NCI-H526 (cell line): ENCODE data around the gene SYT5.
"Not testable (repeated sequence)": the region's sequence is repeated elsewhere in the genome, so short reads cannot be mapped to it uniquely, and the experiment has no call there.

Experiments
- DNase-seq, 2 experiments: peaks; one replicate each; lab custom pipeline; 2025; lab: John Stamatoyannopoulos, UW

SYT5 gene

DNA sequence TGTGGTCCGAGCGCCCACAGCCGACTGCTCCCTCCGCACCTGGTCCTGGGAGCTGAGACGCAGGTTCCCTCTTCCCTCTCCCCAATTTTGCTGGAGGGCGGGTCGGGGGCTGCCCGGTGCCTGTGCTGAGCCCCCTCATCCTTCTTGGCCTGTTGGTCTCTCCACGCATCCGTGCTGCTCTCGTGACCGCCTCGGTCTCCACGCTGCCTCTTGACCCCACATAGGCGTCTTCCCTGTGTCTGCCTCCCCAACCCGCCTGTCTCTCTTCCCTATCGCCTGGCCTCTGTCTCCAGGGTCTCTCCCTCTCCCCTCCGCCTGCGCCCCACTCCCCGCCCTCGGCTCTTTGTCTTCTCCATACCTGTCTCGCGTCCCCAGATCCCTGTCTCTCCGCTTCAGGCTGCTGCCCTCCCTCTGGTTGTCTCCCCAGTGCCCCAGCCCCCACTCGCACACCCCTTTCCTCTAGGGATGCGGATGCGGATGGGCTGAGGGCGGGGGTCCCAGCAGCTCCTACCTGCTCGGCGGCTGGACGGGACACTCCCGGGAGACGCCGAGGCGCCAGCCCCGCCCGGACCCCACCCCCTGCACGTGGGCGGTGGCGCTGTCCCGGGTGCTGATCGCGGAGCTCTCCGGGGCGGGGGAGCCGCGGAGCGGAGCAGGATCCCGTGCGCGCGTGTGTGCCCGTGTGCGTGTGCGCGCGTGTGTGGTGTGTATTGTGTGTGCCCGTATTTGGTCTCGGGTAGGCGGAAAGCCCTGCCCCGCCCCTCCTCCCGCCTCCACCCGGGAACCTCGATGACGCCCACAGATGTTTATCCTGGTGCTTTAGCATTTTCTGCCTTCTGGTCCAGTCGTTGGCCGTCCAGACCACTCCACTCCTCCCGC is at the start of gene SYT5:
TSS of gene SYT5 (minus strand) at position 684 of the 879 bp plus-strand sequence. CDS start 1,248 bp downstream, outside the sequence.
- DNase-seq, result peak in 1 of 2 experiments; percentile 58

DNA sequence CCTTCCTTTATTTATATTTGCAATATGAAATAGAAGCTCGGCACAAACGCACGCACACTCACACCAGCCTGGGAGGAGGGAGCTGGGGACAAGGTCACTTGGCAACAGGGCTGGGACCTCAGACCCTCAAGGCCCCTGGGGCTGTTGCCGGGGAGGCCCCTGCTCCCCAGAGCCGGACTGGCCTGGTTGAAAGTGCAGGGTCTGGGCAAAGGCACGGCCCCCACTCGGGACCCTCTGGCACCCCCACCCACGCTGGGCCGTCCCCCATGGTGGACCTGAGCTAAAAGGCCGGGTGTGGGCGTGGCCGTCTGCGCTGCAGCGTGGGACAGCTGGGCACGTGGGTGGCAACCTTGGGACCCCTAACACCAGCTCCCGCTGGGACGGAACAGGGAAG is 49.7 kb upstream of the SYT5 start:
- no peak for DNase-seq

DNA sequence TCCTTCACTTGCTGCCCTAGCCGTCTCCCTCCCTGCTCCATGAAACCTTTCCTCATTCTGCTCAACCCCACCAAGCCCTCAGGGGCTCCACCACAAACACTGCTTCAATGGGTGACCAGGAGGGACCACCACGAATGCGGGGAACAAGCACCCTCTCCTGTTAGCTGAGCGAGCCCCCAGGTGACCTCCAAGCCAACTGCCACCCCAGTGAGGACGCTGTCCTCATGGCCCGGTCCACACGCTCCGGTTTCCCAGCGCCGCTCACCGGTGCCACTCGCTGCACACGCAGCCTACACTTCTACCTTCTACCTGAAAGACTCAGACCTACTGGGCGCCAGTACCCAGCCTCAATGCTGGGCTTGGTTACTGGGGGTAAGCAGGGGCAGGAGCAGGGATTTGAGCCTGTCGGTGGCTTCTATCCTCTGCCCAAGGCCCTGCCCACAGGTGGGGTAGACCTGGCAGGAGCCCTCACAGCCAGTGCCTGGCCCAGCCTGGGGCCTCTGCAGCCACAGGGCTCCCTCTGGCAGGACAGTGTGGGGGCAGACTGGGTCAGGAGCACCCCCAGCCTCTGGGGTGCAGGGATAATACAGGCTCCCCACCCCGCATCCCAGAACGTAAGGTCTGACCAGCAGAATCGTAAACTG is 49.2 kb upstream of the SYT5 start:
- DNase-seq, result no peak

DNA sequence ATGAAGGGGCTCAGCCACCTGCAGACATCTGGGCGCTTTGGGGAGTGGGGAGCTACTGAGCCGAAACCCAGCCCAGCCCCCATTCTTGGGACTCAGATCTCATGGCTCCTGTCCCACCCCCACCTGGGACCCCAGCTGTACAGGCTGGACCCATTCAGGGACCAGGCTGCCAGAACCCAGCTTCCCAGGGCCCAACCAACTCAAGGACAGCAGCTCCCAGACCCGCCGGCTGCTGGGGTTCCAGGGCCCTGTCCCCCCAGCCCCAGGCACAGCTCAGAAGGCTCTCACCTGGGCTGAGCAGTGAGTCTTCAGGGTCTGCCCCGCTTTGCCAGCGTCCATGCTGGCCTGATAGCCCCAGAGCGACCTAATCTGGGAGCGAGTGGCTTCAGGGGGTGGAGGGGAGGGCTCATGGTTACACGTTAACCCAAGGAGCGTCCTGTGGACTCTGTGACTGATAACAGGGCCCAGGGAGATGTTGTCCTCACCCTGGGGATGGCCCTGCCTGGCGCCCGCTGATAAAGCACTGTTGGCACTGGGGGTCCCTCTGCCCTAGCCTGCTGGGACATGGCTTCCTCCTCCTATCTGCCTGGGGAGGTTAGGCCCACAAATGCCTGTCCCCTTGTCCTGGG is 48.4 kb upstream of the SYT5 start, which contains the start of gene TMEM86B:
TSS of gene TMEM86B (minus strand) at position 361 of the 629 bp plus-strand sequence. CDS start at position 339, 22 bp downstream.
- no peak for DNase-seq

DNA sequence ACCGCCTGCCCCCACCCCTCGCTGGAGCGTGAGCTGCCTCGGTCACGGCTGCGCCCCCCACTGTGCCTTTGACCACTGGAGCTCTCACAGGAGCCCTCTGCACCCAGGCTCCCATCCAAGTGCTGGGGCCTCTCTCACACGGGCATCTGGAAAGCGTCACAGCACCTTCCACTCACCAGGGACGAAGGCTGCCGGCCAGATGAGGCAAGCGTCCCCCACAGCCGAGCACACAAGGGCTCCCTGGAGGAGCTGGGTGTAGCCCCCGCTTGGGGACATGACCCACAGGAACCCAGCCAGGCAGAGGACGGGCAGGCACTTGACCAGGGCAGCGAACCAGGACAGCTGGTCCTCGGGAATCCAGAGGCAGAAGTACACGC is 47.9 kb upstream of the SYT5 start:
- no peak for DNase-seq

DNA sequence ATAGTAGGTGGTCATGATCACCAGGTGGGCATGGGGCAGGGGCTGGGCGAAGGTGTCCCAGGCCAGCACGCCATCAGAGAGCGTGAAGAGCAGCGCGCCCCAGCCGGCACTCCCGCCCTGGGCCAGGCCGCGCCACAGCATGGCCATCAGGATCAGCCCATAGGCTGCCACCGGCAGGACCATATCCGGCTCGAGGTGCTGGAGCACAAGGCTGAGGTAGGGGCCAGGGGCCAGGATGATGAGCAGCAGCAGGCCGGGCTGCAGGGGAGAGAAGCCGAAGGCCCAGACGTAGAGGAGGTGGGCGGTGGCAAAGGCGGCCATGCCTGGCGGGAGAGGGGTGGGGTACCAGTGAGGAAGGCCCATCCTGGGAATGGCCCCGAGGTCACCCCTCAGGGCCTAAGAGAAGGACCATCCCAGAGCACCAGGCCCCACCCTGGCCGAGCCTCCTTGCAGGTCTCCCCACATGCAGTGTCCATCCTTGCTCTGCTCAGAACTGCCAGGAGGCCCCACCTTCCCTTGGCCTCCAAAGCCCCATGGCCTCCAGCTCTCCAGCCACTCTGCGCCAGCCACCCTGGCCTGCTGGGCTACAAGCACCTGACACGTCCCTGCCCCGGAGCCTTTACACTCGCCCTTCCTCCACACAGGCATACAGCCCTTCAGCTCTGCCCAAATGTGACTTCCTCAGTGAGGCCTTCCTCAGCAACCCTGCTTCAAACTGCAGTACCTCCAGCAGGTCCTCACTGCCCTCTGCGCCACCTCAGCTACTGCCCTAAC is 47.3 kb upstream of the SYT5 start:
- DNase-seq, result no peak

DNA sequence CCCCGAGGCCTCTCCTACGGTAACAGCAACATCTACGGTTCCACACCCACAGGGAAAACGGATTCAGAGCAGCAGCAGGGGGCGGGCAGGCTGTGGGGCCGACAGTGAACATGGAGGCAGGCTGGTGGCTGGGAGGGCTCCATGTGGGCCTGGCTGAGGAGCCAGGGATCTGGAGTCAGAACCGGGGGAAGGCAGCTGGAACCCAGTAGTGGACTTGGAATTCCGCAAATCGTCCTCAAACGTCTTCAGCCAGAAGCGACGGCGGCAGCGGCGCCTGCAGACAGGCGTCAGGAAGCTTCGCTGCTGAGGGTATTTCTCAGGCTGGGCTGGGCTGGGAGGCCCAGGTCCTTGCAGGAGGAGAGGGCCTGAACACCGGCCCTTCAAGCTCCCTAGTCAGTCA is 46.7 kb upstream of the SYT5 start:
- DNase-seq, result no peak

DNA sequence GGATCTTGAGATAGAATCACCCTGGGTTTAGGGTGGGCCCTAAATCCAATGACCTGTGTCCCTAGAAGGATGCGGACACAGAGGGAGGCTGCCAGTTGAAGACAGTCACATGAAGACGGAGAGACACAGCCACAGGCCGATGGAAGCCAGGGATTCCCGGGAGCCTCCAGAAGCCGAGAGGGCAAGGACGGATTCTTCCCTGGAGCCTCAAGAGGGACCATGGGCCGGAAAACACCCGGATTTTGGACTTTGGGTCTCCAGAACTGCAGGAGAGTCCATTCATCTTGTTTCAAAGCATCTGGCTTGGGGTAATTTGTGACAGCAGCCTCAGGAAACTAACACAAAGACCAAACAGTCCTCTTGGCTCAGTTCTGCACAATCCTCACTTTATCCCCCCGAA is 46.2 kb upstream of the SYT5 start:
- no peak for DNase-seq

DNA sequence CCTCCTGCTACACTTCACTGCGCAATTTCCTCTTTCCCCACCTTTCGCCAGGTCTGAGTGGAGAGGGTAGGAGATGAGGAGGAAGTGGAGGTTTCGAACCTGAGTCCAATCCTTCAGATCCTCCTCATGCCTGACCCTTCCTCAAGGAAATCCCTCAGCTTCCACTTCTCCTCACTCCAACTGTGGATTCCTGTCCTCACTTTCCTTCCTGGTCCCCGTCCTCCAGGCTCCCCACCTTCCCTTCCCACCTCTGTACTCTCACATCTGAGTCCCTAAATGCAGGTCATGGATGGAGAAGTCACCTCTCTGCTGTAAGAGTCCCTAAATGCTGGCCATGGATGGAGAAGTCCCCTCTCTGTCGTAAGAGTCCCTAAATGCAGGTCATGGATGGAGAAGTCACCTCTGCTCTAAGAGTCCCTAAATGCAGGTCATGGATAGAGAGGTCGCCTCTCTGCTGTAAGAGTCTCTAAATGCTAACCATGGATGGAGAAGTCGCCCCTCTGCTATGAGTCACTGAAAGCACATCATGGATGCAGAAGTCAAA is 45.4 kb upstream of the SYT5 start:
- DNase-seq, result no peak

DNA sequence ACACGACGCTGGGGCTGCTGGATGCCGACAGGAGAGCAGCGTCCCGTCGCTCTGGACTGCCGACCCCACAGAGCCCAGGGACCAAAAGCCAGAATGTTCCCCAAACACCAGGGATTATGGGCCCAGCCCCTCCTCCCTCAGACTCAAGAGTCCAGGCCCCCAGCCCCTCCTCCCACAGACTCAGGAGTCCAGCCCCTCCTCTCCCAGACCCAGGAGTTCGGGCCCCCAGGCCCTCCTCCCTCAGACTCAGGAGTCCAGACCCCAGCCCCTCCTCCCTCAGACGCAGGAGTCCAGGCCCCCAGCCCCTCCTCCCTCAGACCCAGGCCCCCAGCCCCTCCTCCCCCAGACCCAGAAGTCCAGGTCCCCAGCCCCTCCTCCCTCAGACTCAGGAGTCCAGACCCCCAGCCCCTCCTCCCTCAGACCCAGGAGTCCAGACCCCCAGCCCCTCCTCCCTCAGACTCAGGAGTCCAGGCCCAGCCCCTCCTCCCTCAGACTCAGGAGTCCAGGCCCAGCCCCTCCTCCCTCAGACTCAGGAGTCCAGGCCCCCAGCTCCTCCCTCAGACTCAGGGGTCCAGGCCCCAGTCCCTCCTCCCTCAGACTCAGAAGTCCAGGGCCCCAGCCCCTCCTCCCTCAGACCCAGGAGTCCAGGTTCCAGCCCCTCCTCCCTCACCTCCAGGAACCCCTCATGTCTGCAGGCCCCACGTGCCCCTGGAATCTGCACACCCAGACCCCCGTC is 44.8 kb upstream of the SYT5 start:
- DNase-seq, result not testable (repeated sequence)

DNA sequence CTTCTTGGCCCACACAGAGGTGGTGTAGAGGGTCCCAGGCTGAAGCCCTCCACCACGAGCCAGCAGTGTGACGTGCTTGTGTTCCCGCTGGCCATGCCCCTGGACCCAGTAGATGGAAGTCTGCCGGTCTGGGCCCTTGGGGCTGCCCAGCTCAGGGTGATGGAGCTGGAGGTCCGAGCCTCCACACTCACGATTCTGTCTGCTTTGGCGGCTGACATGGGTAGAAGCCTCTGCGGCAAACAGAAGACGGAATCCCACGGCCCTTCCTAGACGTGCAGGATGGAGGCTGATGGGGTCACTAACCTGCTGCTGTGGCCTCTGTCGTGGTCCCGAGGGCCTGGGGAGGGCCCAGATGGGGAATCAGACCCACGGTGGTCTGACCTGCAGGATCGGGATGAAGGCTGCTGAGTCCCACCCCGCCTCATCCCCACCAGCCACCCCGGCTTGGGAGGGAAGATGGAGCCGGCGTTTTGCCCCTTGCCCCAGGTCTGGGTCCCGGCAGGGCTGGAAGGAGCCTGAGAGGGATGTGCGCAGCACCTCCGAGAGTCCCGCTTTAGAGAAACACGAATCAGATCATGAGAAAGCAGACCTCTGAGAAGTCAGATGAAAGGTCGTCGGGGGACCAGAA is 44.1 kb upstream of the SYT5 start:
- DNase-seq, result no peak

DNA sequence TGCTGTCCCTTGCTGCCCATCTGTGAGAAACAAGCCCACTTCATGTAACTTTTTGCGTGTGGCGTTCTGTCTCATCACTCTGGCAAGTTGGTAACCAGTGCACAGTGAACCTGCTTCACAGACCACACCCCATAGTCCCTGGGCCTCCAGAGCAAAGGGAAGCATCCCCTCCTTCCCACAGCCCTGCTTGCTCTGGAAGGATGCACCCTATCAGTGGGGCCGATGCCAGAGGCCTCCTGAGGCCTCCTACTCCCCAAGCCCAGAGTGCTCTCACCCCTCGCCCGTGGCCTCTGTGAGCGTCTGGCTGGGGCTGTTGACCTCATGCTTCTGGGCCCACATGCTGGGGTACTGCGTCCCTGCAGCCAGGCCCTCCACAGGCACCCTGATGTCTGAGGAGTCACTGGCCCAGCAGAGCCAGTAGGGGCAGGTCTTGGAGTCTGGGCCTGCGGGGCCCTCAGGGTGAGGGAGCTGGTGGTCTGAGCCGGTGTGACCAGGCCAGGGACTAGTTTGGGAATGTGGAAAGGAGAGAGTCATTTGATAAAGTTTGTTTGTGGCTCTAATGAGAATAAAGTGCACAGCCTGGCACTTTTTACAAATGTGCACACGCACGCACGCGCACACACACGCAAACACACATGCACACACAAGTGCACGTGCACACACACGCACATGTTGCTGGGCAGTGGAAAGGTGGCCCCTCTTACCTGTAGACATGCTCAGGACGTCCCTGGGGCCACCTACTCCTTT is 43.4 kb upstream of the SYT5 start:
- no peak for DNase-seq

DNA sequence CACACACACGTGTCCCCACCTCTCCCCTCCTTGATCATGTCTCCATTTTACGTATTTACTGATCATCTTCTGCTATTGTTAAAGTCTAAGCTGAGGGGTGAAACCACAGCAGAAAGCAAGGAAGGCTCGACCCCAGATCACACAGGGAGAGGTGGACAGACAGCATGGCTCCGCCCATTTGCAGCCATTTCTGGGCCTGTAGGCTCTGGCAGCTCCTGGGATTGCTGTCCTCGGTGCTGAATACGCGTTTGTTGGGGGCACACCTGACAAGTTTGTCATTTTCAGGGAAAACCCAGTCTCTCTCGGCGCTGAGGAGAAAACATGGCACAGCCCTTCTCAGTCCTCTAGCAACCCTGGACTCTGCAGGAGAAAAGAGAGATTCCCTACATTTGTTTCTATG is 40.4 kb upstream of the SYT5 start:
- no peak for DNase-seq

DNA sequence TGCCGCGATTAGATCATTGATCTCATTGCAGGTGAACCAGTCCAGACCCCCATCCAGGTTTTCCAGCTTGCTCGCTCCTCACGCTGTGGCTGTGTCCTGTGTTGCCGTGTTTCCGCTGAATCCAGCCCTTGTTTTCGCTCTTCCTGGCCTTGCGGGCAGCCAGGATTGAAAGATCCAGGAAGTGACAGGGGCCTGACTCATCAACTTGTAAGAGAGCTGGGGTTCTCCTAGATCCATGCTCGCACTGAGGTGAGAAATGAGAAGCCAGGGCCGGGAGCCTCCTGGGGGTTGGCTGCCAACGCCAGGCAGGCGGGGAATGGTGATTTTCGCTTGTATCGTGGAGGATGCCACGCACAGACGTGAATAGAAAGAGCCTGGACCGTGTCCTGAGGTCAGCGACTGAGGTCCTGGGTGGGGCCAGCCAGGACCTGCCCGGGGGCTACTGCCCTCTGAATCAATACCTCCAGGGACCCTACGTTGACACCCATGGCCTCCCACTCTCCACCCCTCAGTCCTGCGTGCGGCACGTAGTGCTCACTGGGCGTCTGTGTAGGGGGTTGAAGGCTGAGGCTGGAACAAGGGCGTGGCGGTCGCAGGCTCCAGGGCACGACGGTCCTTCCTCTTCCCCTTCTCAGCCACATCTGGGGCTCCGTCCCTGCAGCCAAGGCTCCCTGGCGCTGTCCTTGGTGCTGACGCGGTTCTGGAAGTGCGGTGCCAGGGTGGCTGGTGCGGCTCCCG is 36.5 kb upstream of the SYT5 start:
- DNase-seq, result peak; percentile 97 to 98

DNA sequence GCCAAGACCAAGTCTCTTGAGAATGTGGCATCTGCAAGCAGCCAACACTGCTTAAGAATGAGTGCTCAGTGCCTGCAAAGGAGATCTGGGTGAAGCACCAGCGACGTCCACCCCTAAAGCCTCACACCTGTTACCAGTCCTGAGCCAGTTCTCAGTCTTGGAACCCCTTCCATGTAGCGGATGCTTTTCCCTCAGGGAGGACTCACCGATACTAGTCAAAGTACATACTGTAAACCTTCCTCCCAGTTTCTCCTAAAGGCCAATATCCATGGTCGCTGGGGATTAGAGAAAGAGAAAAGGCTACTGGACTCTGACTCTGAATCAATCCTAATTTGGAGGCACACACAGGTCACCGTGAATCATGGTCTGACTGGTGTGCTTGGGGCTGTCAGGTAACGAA is 33.5 kb upstream of the SYT5 start:
- DNase-seq, result no peak

DNA sequence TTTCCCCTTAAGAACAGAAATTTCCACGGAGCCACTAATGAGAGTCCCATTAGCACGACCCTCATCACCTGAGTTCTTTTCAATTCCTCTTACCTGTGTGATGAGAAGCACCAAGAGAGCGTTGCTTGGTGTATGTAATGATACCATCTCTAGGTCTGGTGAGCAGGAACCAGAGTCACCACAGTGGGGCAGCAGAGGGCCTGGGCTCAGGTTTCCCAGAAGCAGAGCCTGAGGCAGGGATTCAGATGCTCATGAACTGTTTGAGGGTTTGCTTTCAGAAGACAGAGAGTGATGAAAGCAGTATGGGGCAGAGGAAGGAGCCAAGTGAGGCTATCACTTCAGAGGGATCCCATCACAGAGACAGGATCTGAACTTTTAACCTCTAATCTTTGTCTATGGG is 32.4 kb upstream of the SYT5 start:
- DNase-seq, result no peak

DNA sequence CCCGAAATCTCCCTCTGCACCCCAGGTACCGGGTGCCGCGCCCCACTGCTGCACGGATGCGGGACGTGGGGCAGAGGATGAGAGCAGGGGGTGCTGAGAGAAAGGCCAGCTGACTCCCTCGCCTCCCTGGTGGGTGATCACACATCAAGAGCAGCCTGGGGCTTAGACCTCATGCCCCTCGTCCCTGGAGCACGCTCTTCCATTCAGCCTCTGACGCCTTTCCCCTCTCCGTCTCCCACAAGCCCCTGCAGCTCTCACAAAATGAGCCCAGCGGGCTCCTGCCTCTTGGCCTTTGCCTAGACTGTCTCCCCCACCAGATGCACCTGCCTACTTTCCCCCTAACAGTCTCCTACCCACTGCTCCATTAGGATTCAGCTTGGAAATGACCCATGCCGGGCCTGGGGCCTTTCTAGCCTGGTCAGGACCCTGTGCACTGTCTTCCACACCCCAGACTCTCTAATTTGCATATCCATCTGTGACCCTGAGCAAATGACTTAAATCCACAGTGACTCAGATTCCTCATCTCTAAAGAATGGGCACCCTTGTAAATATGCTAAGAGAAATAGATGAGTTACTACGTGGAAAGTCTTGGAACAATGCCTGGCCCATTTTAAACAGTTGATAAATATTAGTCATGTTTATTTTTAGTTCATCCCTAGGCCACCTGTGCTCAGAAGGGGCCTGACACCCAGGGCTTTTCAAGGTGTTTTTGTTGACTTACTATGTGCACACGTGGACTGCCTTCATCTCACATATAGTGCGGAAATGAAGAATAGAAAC is 29.8 kb upstream of the SYT5 start:
- peak in 1 of 2 experiments; percentile 43 for DNase-seq
